SH-SY5Y (cell line): ENCODE measurements around the gene TBC1D24.

Experiments
- GATA2 ChIP-seq: IDR thresholded peaks from 2 replicates; pipeline ENCODE4 v1.6.1; 2011; ENCODE audit warnings: mild to moderate bottlenecking, low read depth, low read length
- GATA3 ChIP-seq: IDR thresholded peaks from 2 replicates; pipeline ENCODE4 v1.6.1; 2011; ENCODE audit warnings: low read depth, mild to moderate bottlenecking, low read length, moderate library complexity

The TBC1D24 gene

DNA sequence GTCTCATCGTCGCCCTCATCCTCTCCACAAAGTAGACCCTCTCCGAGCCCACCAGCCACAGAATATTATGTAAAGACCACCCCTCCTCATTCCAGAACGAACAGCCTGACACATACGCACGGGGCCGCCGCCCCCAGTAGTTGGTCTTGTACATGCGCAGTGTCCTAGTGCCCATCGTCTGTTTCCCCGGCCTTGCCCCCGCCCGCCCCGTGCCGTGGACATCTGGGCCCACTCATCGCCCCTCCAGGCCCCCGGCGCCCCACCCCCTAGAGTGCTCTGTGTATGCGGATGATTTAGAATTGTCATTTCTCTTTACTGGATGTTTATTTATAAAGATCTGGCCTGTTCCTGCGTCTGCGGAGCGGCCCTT, 44.8 kb downstream of the TBC1D24 start:
- TF ChIP-seq GATA3 (no peak), GATA2 (no peak)

DNA sequence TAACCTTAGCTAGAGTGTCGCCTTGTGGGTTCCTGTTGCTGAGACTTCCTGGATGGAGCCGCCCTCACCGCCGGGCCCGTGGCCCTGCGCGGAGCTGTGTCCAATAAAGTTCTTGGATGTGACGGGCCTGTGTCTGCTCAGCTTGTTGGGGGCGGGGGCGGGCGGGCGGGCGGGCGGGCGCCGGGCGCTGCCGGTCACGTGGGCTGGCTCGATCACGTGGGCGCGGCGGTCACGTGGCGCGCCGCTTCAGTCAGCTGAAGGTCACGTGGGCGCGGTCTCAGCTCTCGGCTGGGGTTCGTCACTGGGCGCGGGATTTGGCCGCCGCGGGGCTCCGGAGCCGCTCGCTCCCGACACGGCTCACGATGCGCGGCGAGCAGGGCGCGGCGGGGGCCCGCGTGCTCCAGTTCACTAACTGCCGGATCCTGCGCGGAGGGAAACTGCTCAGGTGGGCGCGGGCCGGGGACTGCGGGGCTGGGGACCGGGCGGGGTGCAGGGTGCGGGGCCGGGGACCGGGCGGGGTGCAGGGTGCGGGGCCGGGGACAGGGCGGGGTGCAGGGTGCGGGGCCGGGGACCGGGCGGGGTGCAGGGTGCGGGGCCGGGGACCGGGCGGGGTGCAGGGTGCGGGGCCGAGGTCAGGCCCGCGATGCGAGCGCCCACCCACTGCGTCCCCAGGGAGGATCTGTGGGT, 45.3 kb downstream of the TBC1D24 start, which contains the start of gene AMDHD2:
Gene AMDHD2, plus strand, starts transcription at position 275 of the 687 bp plus-strand sequence. Its CDS starts 88 bp downstream, at position 363.
- TF ChIP-seq GATA2: no peak
- no peak for TF ChIP-seq GATA3

DNA sequence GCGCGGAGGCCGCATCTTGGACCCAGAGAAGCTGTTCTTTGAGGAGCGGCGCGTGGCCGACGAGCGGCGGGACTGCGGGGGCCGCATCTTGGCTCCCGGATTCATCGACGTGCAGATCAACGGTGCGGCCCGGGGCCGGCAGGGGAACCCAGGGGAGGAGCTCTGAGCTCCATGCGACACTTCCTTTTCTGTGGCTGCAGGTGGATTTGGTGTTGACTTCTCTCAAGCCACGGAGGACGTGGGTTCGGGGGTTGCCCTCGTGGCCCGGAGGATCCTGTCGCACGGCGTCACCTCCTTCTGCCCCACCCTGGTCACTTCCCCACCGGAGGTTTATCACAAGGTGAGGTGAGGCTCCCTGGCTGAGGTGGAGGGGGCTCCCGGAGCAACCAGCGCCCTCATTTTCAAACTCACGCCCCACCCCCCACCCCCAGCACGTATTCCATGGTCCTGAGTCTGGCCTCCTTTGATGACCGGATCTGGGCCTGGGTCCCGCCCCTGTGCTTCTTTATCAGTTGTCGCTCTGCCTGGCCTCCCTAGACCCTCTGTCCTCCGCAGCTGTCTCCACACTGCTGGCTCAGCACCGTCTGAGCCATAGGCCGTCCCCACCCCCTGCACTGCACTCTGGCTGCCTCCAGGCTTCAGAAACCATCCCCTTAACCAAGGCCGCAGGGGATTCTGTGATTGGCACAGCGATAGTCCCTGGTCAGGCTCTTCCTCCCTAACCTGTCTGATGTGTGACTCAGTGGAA, 46.0 kb downstream of the TBC1D24 start:
- TF ChIP-seq GATA3 (no peak), GATA2 (no peak)

DNA sequence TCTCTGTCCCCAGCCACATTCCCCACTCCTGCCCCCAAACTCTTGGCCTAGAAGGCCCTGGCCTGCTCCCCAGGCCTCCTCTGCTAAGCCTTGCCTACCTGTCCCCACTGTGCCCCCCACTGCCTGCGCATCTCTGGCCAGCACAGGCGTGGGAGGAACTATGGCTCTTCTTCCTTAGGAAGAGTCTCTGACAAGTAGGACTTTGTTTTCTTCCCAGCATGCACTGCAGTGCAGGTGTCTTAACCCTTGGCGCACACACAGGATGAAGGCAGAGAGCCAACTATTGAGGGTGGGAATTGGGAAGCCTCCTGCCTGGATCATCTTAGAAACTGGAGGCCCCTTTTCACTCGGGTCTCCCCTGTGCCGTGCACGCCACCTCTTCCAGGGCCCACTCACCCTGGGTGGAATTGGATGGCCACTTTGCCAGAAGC, 48.9 kb downstream of the TBC1D24 start:
- TF ChIP-seq GATA2 (no peak), GATA3 (no peak)

DNA sequence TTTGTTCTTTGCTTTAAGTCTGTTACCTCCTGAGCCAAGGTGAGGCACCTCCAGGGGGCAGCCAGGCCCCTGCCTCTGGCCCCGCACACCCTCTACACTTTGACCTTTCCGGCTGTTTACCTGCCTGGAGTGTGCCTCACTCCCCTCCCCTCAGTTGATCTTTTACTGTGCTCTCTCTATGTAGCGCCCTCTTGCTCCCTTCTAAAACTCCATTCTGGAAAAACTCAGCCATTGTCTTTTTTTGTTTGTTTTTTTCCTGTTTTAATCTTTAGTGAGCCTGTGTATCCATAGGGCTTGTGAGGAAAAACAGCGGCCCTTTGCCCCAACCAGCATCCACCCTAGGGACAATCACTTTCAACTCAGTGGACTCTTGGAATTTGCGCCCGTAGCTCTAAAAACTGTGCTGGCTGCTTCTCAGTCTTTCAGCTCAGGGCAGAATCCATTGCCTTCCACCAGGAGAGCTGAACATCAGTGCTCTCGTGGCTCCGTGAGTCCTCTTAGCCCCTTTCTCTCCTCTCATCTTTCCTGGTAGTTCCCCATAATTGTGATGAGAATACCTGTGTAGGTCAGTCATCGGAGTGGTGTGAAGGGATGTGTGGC, 49.5 kb downstream of the TBC1D24 start:
- TF ChIP-seq GATA3 (no peak), GATA2 (no peak)

DNA sequence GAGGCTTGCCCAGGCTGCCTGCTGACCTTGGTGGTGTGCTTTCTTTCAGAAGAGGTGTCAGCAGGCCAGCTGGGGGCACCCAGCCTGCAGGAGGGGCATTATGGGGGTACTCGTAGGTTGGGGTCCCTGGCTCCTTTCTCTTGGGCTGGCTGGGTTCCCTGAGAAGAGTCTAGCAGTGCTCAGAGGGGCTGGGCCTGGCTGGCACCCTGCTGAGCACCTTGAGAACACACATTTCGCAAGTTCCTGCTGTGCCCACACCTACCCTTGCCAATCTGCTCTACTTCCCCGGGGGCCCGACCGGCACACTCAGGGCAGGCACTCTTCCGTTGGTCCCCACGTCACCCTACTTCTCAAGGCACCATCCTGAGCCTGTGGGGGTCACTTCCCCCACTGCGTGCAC, 51.2 kb downstream of the TBC1D24 start:
- no peak for TF ChIP-seq GATA3
- TF ChIP-seq GATA2: no peak

DNA sequence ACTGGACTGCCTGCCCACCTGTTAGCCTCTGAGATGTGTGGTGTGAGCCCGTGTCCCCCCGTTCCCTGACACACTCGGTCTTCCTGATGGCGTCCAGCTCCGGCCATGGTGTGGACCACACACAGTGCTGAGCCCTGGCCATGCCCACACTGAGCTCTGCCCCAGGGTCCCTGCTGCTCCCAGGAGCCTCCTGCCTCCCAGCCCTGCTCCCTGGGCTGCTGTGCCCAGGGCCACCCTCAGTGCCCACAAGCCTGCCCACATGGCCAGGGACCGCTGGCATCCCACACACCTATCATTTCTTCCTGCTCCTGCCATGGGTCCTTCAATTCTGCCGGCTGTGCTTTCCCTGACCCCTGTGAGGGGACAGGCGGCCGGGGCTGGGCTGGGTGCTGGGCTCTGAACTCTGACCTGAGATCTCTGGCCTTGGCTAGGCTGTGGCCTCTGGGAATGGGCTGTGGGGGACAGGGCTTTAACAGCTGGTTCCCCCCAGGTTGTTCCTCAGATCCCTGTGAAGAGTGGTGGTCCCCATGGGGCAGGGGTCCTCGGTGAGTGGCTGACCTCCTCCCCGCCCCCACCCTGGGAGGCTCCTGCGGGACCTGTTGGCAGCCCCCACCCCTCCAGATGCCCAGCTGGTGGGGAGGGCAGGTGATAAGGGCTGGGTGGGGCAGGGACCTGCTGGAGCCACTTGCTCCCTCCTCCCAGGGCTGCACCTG, 52.3 kb downstream of the TBC1D24 start:
- no peak for TF ChIP-seq GATA2
- TF ChIP-seq GATA3: no peak

DNA sequence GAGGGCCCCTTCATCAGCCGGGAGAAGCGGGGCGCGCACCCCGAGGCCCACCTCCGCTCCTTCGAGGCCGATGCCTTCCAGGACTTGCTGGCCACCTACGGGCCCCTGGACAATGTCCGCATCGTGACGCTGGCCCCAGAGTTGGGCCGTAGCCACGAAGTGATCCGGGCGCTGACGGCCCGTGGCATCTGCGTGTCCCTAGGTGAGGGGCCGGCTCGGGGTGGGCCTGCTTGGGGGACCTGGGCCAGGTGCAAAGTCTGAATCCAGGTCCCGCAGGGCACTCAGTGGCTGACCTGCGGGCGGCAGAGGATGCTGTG, 52.8 kb downstream of the TBC1D24 start:
- TF ChIP-seq GATA3: no peak
- TF ChIP-seq GATA2: no peak

DNA sequence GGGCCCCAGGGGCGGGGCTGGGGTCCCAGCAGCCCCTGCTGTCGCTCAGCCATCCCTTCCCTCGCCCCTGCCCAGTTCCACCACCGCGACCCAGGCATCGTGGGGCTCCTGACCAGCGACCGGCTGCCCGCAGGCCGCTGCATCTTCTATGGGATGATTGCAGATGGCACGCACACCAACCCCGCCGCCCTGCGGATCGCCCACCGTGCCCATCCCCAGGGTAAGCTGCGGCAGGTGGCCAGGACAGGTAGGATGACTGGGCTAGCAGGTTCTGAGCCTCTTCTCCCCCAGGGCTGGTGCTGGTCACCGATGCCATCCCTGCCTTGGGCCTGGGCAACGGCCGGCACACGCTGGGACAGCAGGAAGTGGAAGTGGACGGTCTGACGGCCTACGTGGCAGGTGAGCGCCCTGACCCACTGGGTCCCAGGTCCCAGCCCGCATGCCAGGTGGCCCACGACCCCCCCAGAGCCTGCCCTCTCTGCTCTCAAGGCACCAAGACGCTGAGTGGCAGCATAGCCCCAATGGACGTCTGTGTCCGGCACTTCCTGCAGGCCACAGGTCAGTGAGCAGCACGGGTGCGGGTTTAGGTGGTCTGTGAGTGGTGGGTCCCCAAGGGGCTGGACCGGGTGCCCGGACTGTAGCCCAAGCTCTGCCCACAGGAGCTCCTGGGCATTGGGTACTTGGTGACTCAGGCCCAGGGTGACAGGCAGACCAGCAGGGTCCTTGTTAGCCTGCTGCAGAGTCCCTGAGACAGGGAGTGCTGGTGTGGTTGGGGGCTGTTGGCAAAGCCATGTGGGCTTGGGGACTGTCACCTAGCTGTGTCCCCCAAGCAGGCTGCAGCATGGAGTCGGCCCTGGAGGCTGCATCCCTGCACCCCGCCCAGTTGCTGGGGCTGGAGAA, 53.5 kb downstream of the TBC1D24 start:
- TF ChIP-seq GATA3: no peak
- no peak for TF ChIP-seq GATA2

DNA sequence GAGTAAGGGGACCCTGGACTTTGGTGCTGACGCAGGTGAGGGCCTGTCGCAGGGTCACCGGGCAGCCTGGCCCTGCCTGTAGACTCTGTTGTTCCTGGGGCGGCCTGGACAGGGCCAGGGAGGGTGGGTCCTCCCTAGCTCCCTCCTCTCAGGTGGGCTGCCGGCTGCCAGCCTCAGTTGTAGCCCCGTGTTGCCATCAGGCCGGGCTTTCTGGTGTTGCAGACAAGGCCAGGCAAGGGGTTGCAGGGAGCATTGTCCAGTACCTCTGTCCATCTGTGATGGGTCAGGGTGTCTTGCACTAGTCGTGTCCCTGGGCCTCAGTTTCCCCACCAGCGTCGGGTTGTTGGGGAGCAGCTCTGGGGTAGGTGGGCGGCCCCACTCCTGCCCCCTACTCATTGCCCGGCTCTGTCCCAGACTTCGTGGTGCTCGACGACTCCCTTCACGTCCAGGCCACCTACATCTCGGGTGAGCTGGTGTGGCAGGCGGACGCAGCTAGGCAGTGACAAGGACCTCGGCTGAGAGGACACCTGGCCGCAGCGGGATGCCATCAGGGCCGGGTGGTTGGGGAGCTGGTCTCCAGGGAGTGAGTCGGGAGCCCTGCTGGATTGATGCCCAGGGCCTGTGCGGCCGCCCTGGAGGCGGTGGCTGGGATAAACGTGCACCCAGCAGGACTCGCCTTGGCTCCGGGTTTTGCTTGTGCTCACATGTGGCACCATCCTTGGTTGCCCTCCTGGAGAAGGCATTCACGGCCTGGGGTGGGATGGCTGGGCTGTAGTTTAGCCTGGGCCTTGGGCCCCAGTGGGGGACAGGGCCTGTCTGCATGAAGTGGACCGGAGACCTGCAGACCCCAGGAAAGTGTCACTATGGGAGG, 54.4 kb downstream of the TBC1D24 start:
- TF ChIP-seq GATA3: no peak
- TF ChIP-seq GATA2: no peak

DNA sequence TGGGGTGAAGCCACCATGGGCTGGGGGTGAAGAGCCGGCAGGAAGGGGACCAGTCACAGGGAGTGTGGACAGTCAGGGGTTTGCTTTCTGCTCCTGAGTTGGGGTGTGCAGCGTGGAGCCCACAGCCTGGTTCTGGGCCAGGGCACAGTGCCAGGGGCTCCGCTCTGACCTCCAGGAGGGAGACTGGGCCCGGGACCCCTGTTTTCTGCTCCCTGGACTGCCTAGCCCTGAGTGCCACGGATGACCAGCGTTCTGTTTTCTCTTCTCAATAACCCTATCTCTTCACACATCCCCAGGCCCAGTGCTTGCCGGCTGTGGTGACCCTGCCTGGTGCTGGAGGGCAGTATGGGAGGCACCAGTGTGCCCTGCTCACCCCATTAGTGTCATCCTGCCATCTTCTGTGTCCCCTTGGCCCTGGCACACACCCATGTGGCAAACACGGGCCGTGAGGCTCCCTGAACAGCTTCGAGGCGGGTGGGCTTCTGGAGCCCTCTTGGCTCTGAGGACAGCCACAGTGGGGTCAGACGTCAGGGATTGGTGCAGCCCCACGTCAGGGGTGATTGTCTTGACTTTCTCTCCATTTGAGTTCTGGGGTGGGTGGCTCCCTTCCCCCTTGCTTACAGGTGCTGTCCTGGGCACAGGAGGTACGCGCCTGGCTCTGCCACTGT, 55.2 kb downstream of the TBC1D24 start:
- TF ChIP-seq GATA3: no peak
- no peak for TF ChIP-seq GATA2

DNA sequence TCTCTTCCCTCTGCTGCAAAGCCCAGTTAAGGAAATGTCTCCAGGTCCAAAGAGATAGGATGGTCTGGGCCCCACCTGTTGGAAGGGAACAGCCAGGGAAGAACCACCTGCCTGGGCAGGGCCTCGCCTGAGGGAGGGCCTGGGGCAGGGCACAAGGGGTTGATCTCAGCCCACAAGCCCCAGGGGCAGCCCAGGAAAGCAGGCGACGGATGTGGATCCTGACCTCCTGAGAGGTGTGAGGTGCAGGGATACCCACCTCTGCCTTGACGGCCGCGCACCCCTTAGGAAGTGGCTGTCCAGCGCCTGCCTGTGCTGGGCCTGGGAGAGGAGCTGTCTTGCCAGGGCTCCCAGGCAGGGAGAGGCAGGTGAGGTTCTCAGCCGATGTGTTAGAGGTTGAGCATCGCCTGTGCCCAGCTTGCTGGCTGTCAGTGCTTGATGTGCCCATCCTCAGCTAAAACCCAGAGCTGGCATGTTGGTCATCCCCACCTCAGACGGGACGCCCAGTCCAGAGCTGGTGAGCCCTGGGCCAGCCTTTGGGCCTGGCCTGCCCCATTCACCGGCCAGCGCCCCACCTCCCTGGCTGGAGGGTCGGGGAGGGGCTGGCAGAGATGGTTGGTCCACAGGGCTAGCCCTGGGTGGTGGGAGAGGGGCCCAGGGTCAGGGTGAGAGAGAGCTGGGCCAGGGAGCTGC, 55.8 kb downstream of the TBC1D24 start:
- no peak for TF ChIP-seq GATA3
- TF ChIP-seq GATA2: no peak

DNA sequence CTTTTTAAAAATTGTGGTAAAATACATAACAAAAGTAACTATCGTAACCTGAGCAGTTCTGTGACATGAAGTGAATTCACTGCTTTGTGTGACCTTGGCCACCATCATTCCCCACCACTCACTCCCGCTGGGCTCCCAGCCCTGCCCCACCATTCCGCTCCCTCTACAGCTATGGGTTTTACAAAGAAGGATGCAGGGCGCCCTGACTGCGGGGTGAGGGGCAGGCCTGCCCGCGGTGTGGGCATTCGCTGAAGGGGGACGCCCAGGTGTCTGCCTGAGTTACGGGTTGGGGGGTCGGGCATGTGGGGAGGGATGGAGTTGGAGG, 56.4 kb downstream of the TBC1D24 start, which contains the start of gene CEMP1:
Gene CEMP1, minus strand, starts transcription at position 38 of the 325 bp plus-strand sequence. CDS start 335 bp downstream, outside the sequence.
- TF ChIP-seq GATA2: no peak
- no peak for TF ChIP-seq GATA3
